ENCODE results near the gene MLF1.
"Not testable (repeated sequence)": the region's sequence is repeated elsewhere in the genome, so short reads cannot be mapped to it uniquely, and the experiment has no call there.

The MLF1 gene, protein sequence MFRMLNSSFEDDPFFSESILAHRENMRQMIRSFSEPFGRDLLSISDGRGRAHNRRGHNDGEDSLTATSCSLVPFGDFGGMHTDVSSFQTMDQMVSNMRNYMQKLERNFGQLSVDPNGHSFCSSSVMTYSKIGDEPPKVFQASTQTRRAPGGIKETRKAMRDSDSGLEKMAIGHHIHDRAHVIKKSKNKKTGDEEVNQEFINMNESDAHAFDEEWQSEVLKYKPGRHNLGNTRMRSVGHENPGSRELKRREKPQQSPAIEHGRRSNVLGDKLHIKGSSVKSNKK

DNA sequence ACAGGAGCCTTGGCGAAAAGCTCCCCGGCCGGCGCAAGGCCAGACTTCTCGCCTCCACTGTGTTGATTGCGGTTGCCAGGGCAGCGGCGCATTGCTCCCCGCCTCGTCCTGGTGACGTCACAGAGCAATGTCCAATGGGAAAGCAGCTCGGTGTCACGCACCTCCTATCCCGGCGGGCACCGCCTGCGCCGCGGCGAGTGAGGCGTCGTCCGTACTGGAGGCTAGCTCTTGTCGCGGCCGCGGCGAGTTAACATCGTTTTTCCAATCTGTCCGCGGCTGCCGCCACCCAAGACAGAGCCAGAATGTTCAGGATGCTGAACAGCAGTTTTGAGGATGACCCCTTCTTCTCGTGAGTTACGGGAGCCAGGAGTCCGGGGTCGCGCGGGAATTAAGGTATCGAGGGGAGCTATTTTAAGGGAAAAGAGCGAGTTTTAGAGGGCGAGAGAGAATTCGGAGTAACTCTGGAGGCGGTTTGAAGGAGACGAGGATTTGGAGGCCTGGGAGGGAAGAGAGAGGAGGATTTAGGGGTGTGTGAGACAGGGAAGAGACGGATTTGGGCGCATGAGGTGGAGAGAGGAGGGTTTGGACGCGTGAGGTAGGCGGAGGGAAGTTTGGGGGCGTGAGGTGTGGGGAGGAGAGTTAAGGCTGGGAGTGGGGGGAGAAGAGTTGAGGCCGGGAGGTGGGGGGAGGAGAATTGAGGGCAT is at the start of gene MLF1:
MLF1 (plus strand) TSS at position 196 of the 704 bp plus-strand sequence; CDS start at position 303, 107 bp downstream.
- peak; percentile 98 for DNase-seq

DNA sequence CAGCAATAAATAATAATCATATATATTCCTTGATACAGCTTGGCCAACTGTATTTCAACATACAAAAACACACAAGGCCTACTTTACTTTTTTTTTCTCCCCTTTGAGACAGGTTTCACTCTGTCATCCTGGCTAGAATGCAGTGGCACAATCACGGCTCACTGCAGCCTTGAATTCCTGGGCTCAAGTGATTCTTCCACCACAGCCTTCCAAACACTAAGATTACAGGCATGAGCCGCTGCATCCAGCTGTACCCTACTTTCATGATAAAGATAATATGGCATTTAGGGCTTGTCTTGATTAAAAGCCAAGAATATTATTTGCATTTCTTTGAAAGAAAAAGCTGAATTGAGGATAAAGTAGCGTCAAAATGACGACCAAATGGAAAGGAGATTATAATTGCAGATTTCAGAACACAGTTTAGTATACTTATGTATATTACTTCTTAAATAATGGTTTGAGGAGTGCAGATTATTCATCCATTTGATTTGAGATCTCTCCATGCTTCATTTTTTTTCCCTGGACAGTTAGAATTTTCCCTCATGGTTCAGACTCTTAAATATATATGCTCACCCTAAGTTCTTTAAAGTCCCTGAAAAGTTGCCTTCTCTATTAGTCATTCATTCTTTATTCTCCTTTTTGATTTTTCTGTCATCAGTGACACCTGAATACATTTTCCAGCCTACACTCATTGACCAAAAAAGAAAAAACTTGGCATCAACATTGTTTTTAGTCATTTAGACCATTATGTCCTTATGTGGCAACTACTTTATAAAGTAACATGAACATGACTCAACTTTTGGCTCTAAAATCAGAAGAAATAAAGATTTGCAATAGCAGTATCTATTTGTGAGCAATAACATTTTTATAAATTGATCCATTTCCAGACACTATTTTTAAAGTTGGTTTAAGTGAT is 48.5 kb upstream of the MLF1 start:
- no peak for DNase-seq

DNA sequence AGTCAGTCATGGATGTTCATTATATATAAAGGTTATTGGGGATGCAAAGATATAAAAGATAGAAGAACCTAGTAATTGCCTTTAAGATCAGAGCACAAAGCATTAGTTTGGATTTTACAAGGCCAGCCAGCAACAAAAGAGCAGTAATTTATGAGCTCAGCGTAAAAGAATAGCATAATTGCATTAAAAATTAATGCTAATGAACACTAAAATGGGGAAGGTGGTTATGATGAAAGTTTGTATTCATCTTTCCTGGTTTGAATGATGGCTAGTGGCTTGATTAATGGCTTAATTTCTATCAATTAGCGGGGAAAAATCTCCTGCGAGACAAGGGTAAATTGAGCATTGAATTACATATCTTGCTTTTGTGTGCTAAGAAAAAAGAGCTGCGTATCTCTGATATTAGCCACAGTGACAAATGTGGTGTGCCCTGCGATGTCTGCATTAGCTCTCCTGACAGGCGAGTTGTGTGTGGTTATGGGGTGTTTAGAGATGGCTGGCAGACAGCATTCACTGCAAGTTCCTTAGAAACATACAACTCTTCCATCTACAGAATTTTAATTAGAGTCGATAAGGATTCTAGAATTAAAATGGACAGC is 42.8 kb upstream of the MLF1 start:
- no peak for DNase-seq

DNA sequence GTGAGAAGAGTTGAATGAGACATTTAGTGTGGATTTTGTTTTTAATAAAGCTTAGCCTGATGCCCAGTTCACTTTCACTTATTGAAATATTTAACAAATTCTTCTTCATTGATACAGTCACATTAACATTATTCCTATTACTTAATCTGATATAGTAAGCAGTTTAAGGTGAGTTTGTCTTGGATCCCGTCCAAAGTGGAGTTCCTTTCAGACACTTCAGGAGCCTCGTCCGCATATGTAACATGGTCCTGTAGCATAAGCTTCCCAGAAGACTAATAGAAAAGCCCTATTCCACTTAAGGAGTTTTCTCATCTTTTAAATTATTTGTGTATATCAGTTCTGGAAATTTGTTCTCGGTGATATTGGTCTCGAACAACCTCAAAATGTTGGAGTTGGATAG is 39.7 kb upstream of the MLF1 start:
- peak; percentile 39 for DNase-seq

DNA sequence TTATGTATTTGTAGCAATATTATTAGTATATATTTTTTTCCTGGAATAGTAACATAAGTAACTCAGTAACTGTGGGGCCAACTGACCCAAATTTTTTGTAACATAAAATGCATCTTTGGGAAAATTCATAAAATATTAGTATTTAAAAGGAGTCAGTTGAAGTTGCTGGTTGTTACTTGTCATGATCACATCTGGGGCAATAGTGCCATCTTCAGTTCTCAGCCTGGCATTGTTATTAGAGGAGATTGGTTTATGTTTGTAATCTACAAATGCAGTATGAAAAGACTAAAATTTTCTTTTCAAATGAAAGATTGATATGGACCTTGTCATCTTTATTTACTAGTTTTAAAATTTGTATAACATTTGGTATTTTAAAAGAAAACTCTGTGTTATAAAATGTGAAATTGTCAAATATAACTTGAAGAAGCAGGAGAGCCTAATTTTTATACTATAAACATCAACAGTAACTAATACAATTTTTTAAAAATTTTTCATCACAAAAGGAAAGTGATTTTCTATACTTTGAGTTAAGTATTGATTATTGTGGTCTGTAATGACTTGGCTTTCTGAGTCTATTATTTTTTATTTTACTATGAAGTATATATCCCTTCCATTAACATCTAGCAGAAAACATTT is 38.8 kb upstream of the MLF1 start:
- peak; percentile 72 for DNase-seq

DNA sequence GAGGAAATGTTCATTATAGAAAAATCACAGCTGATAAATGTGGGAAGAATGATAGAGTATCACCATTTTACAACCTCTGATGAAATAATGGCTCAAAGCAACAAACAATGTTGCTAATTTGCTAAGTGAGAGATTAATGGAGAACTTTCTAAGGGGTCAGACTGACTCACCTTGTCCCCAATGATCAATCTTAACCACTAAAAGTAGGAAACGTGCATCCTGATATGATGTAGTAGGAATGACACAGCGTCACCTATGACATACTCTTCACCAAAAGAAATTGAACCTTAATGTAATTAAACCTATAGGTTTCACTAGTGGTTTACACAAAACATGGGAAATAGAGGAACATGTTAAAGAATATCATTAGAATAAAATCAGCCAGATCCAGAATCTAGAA is 35.1 kb upstream of the MLF1 start:
- no peak for DNase-seq

DNA sequence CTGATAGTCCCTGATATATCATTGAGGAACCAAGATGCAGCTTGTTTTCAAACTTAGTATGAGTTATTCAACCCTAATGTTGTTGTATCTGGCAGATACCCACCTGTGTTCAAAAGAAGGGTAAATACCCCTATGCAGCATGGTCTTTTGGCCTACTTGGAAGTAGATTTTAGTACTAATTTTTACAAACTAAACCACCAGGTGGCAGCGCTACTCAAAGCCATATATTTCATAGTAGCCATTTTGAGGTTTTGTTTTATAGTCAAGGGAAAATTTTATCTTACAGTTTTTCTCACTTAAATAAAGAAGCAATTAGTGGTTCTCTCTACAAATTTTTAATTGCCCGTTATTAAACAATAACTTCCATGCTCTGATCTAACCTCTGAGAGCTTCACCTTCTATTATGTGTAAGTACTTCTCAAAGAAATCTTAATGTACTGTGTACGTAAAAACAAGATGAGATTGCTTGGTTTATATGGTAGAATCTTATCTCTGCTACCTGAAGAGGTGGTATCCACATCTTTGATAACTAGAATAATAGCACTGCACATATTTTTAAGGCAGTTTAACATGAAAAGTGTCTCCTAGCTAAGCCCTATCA is 31.5 kb upstream of the MLF1 start:
- DNase-seq: peak; percentile 80

DNA sequence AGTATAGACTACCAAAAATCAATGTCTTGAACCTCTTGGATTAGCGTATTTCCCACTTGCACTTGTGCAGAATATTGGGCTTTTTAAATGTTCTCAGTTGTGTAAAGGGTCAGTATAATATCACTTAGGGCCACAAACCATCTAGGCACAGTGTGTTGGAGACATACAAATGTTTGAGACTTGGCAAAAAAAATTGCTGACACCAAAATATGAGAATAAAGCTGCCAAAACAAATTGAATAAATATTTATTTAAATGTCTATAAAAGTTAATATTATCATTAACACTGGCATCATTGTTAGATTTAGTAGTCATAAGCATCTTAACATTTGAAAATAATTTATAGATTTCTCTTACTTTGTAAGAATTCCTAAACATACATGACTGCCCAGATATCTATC is 30.9 kb upstream of the MLF1 start:
- DNase-seq: no peak

DNA sequence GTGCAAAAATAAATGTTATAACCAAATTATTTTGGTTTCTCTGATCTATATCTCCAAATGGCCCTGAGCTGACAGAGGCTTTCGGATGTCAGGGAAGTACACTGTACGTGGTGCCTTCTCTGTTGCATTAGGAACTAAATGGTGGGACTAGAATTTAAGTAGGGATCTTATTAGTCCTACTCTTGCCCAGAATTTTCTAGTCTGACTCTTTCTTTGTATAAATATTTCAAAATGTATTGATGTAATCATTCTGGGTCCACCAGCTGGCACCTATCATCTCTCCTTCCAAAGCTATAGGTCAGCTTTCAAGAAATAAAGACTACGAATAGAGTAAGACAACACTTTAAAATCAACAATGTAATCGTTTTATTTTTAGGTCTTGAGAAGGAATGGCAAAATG is 22.3 kb upstream of the MLF1 start:
- DNase-seq: no peak

DNA sequence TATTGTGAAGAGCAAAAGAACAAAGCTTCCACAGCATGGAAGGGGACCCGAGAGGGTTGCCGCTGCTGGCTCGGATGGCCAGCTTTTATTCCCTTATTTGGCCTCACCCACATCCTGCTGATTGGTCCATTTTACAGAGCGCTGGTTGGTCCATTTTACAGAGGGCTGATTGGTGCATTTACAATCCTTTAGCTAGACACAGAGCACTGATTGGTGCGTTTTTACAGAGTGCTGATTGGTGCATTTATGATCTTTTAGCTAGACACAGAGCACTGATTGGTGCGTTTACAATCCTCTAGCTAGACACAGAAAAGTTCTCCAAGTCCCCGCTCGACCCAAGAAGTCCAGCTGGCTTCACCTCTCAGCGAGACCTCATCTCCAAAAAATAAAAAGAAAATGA is 21.1 kb upstream of the MLF1 start:
- not testable (repeated sequence) for DNase-seq

DNA sequence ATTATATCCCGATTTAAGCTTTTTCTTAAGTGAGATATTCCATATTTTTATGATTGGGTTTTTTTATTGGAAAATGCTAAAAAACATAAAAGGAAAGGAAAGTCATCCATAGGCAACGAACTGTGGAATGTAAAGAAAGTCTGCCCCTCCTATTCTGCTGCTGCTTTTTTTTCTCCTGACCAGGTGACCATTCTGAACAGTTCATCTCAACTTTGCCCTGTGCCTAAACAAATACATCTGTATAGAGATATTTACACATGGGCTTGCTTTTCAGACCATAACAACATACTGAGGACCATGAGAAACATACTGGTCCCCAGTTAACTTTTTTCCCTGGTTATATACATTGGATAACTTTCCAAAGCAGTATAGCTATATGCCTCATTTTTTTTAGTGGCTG is 18.9 kb upstream of the MLF1 start:
- no peak for DNase-seq

DNA sequence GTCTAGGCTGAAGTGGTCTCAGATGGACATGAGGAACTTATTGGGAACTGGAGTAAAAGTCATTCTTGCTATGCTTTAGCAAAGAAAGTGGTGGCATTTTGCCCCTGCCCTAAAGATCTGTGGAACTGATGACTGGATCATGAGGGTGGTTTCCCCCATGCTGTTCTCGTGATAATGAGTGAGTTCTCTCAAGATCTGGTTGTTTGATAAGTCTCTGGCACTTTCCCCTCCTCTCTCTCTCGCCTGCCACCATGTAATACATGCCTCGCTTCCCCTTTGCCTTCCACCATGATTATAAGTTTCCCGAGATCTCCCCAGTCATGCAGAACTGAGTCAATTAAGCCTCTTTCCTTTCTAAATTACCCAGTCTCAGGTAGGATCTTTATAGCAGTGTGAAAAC is 11.5 kb upstream of the MLF1 start:
- DNase-seq: no peak

DNA sequence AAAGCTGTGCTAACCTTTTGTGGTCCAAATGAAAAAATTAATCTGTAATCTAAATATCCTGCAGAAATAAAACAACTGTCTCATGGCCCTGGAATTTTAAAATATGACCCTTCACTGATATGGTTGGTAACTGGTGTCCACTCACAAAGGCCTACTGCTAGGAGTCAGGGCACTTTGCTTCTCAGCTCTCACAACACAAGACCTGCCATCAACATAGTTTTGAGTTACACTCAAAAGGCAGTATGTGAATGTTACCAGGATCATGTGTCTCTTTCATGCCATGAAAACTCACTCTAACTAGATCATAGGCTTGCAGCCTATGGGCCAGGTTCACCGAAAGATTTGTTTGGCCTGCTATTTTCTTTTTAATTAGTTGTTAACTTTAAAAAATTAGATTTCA is 10.0 kb upstream of the MLF1 start:
- no peak for DNase-seq

DNA sequence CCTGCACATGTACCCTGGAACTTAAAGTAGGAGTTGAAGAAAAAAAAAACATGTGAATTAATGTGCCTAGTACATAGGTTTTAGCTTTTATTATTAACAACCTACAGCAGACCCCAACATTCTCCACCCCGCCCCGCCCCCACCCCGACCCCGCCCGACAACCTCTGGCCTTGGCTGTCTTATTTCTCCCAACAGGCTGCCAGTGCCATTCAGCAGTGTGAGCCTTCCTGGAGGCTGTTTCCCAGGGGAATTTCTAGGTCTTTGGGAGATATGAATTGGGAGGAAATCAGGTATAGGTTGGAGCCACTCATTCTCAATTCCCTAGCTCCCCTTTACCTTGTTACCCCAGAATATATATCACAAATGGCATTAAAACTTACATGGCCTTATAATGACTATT is 8.3 kb upstream of the MLF1 start:
- DNase-seq: peak; percentile 14

DNA sequence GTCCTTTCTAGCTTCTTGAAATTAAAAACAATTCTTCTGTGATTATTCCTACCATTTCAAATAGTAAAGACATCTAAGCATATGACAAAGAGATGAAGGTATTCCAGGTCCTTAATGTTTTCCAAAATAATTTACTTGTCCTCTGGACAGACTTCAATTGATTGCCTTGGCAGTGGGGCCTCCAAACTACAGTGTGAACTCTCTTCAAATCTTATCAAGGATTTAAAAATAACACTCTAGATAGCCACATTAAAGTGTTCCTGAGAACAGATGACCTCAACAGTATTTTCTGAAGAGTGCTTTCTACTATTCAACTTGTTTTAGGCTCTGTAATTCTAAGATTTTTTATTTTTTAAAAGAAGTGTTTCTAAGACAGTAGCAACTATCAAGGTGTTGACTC is 7.9 kb upstream of the MLF1 start:
- DNase-seq: no peak

DNA sequence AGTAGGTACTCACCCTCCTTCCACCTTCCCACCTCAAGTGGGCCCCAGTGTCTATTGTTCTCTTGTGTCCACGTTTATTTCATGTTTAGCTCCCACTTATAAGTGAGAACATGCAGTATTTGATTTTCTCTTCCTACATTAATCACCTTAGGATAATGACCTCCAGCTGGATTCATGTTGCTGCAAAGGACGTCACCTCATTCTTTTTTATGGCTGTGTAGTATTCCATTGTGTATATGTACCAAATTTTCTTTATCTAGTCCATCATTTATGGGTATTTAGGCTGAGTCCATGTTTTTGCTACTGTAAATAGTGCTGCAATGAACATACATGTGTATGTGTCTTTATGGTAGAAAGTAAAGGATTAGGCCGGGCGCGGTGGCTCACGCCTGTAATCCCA is 5.9 kb upstream of the MLF1 start:
- DNase-seq: no peak

DNA sequence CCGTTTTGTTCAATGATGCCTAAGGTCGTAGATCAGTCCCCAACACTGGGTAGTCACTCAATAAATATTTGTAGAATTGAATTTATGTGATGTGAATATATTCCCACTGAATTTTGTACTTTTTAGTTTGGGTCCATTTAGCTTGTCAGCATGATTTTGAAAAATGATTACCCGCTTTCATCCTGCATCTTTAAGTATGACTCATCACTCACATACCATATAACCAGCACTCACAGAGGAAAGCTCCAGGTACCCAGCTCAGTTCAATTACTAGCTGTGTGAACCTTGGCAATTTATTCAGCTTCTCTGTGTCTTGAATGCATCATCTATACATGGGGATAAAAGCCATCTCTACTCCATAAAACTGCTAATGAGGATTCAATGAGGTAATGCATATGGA is 2.2 kb upstream of the MLF1 start:
- no peak for DNase-seq

DNA sequence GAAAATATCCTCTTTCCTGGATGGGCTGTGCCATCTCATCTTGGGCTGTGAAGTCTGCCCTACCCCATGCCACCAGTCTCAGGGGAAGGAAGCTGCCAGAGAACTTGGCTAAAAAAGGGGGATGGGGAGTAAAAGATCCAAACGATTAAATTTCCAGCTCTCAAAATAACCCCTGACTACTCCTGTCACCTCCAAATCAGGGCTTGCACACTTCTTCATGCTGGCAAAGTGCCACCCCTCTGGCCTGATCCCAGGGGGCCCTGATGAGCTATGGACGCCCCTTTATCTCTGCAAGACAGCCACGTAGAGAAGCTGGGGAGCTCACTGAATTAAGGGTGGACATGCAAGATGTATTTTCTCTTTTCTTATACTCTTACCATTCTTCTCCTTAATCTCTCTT is 1.2 kb upstream of the MLF1 start:
- no peak for DNase-seq

DNA sequence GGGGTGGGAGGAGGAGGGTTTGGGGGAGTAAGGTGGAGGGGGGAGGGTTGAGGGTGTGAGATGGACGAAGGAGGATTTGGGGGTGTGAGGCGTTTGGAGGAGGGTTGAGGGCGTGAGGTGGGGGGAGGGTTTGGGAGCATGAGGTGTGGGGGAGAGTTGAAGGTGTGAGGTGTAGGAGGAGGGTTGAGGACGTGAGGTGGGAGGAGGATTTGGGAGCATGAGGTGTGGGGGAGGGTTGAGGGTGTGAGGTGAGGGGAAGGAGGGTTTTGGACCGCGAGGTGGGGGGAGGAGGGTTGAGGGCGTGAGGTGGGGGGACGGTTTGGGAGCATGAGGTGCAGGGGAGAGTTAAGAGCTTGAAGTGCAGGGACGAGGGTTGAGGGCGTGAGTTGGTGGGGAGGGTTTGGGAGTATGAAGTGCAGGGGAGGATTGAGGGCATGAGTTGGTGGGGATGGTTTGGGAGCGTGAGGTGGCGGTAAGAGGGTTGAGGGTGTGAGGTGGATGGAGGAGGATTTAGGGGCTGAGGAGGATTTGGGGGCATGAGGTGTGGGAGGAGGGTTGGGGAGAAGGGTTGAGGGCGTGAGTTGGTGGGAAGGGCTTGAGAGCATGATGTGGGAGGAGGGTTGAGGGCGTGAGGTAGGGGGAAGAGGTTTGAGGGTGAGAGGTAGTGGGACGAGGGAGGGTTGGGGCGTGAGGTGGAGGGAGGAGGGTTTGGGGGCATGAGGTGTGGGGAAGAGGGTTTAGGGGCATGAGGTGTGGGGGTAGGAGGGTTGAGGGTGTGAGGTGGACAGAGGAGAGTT is 1.2 kb downstream of the MLF1 start:
- DNase-seq: no peak

DNA sequence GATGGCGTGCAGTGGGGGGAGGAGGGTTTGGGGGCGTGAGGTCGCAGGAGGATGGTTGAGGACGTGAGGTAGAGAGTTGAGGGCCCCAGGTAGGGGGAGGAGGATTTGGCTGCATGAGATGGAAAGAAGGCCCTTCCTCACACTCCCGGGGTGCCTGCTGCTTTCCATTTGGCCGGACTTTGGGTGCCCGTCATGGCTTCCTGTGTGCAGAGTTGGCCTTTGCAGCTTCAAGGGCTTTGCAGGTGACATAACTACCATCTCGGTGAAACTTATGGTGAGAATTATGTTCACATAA is 1.7 kb downstream of the MLF1 start:
- DNase-seq: no peak

DNA sequence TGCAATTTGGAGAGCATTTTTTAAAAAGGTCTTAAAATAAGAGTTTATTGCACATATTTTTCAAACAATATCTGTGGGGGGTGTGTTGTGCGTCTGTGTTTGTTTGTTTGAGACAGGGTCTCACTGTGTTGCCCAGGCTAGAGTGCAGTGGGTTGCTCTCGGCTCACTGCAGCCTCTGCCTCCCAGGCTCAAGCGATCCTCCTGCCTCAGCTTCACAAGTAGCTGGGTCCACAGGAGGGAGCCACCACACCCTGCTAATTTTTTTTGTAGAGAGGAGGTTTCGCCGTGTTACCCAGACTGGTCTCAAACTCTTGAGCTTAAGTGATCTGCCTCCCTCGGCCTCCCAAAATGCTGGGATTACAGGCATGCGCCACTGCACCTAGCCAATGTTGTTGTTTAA is 2.7 kb downstream of the MLF1 start:
- peak; percentile 21 for DNase-seq

DNA sequence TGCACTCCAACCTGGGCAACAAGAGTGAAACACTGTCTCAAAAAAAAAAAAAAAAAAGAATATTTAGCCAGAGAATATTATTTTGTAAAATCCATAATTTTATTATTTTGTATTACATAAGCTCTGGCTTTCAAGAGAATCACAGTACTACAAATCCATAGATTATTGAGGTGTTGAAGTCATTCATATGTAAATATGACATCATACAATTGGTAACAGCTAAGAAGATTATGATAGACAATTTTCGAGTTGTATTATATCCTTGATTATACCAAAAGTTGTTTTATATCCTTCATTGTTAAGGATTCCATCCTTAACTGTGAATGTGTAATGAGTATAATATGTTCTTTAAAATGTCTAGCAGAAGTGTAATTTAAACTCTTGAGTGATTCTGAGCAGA is 3.7 kb downstream of the MLF1 start:
- no peak for DNase-seq
